ENCODE data around the gene CDH8.

DNA sequence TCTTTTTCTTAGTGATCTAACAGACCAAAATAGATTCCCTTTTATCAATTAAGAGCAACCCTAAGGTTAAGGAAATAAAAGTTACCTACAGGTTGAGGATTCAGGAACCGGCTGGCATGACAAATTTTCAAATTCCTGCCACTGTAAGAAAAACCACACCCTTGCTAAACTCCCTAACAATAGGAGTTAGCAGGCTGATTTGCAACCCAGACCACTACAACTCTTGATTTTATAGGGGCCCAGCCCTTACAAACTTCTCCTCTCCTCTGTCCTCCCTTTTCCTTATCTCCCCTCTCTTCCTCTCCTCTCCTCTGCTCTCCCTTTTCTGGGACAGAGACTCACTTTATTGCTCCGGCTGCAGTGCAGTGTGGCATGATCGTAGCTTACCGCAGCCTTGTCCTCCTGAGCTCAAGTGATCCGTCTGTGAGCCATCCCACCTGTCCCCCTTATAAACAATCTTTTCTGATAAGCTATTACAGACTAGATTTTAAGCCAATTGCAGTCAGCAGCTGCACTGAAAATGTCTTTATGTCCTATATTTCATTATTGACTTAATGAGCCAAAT lies 418.9 kb downstream of the CDH8 start:
- no peak for TF ChIP-seq ZBTB43 (CRISPR knock-in tag; IDR thresholded peaks at IDR 0.05)
- TF ChIP-seq SMAD3 (CRISPR knock-in tag; IDR thresholded peaks at IDR 0.05; ENCODE audit: borderline replicate concordance) = no peak
- TF ChIP-seq, protein P1, sequence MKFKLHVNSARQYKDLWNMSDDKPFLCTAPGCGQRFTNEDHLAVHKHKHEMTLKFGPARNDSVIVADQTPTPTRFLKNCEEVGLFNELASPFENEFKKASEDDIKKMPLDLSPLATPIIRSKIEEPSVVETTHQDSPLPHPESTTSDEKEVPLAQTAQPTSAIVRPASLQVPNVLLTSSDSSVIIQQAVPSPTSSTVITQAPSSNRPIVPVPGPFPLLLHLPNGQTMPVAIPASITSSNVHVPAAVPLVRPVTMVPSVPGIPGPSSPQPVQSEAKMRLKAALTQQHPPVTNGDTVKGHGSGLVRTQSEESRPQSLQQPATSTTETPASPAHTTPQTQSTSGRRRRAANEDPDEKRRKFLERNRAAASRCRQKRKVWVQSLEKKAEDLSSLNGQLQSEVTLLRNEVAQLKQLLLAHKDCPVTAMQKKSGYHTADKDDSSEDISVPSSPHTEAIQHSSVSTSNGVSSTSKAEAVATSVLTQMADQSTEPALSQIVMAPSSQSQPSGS (CRISPR knock-in tag; IDR thresholded peaks at IDR 0.05; ENCODE audit: borderline replicate concordance, low read depth) = no peak
- TF ChIP-seq, protein P2, sequence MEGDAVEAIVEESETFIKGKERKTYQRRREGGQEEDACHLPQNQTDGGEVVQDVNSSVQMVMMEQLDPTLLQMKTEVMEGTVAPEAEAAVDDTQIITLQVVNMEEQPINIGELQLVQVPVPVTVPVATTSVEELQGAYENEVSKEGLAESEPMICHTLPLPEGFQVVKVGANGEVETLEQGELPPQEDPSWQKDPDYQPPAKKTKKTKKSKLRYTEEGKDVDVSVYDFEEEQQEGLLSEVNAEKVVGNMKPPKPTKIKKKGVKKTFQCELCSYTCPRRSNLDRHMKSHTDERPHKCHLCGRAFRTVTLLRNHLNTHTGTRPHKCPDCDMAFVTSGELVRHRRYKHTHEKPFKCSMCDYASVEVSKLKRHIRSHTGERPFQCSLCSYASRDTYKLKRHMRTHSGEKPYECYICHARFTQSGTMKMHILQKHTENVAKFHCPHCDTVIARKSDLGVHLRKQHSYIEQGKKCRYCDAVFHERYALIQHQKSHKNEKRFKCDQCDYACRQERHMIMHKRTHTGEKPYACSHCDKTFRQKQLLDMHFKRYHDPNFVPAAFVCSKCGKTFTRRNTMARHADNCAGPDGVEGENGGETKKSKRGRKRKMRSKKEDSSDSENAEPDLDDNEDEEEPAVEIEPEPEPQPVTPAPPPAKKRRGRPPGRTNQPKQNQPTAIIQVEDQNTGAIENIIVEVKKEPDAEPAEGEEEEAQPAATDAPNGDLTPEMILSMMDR (IDR thresholded peaks at IDR 0.05) = no peak
- TF ChIP-seq CREB1 (CRISPR knock-in tag; IDR thresholded peaks at IDR 0.05) = no peak
- no peak for TF ChIP-seq NR3C1 (CRISPR knock-in tag; conservative IDR thresholded peaks at IDR 0.05; ENCODE audit: low read depth)
- no peak for TF ChIP-seq STAT6 (CRISPR knock-in tag; conservative IDR thresholded peaks at IDR 0.05; ENCODE audit: low read depth)
- TF ChIP-seq PREB (CRISPR knock-in tag; IDR thresholded peaks at IDR 0.05; ENCODE audit: borderline replicate concordance) = no peak
- TF ChIP-seq KAT7 (CRISPR knock-in tag; IDR thresholded peaks at IDR 0.05; ENCODE audit: borderline replicate concordance) = no peak
- no peak for TF ChIP-seq ATF1 (CRISPR knock-in tag; IDR thresholded peaks at IDR 0.05)
- TF ChIP-seq FOXK1 (CRISPR knock-in tag; IDR thresholded peaks at IDR 0.05) = no peak
